HepG2 (cell line): ENCODE measurements around the gene PDE9A. TPM values are rescaled to one million over a fixed set of nuclear protein-coding genes. Genes with fewer than 3 reads are reported as not detected.

Experiments used
- ATAC-seq: fragments of 200-7000 bp; cut with Tn5 transposase; 3 replicates; pipeline ENCODE4 v1.9.1; 2020; ENCODE audit warnings: mild to moderate bottlenecking, moderate library complexity
- BruUV-seq: library from RNA; stranded (reverse); fragments of 400-500 nt; replicated peaks from 2 replicates; lab custom pipeline; 2021; lab: Mats Ljungman, UMichigan
- CTCF ChIA-PET: fragments of 300-600 bp; formaldehyde crosslinking; extraction: SDS; loops from one replicate; lab custom pipeline; 2021; ENCODE audit warnings: low total read pairs, inconsistent platforms, low intra/inter-chr PET ratio; lab: Yijun Ruan, JAX
- POLR2A ChIA-PET: fragments of 350-600 bp; sonication (Branson Sonifier 250); formaldehyde crosslinking; loops from one replicate; lab custom pipeline; 2020; ENCODE audit warnings: antibody characterized with exemption, inconsistent platforms; lab: Yijun Ruan, JAX
- DNase-seq: peaks from one replicate; pipeline ENCODE4 v3.0.0-alpha.2; 2015; ENCODE audit warnings: low spot score
- FAIRE-seq: peaks from 3 replicates; lab custom pipeline; 2011; peaks lifted over from hg19 to GRCh38; lab: Jason Lieb, UNC
- H2AFZ ChIP-seq: one replicate; pipeline ENCODE4 v1.6.1; 2011; ENCODE audit warnings: low read length, inconsistent platforms
- H3K27ac ChIP-seq: fragments of 300-600 bp; 3 replicates; pipeline ENCODE4 v1.8.0; 2011; ENCODE audit warnings: mixed run types, mild to moderate bottlenecking, mixed read lengths, low read length, inconsistent platforms; ENCODE audit not compliant: insufficient read depth; ENCODE audit errors: extremely low read length
- H3K27me3 ChIP-seq, 2 experiments: fragments of 200-600 bp in 1 of 2; 2 replicates in 1 of 2; 3 replicates in 1 of 2; pipeline versions ENCODE4 v1.6.0 to v1.8.0; 2011; ENCODE audit warnings: low read length in 2 of 2, mild to moderate bottlenecking in 2 of 2, moderate library complexity in 2 of 2, inconsistent platforms in 1 of 2; ENCODE audit not compliant: insufficient read depth in 2 of 2, control insufficient read depth in 1 of 2
- H3K36me3 ChIP-seq, 2 experiments: fragments of 200-600 bp in 1 of 2; replicated peaks in 1 of 2; 2 replicates in 1 of 2; 3 replicates in 1 of 2; pipeline versions ENCODE4 v1.5.1 to v1.8.0; 2011; ENCODE audit warnings: low read length in 2 of 2, inconsistent platforms in 1 of 2; ENCODE audit not compliant: insufficient read depth in 2 of 2, control insufficient read depth in 1 of 2
- H3K4me1 ChIP-seq: 2 replicates; pipeline ENCODE4 v1.5.1; 2012; ENCODE audit warnings: low read length, inconsistent platforms; ENCODE audit not compliant: insufficient read depth
- H3K4me2 ChIP-seq: 2 replicates; pipeline ENCODE4 v1.6.0; 2011; ENCODE audit warnings: low read depth, low read length, inconsistent platforms
- H3K4me3 ChIP-seq, 3 experiments: fragments of 200-600 bp in 1 of 3; sonication (generic), shearing (Covaris generic) in 1 of 3; replicated peaks in 1 of 3; 2 replicates each; pipeline ENCODE4 v1.5.1; 2011 to 2016; ENCODE audit warnings: low read length in 3 of 3, inconsistent platforms in 2 of 3, low read depth in 2 of 3, mild to moderate bottlenecking in 2 of 3, control low read depth in 1 of 3, mixed read lengths in 1 of 3; ENCODE audit not compliant: insufficient read depth in 1 of 3
- H3K79me2 ChIP-seq: one replicate; pipeline ENCODE4 v1.6.1; 2011; ENCODE audit warnings: low read length, inconsistent platforms; ENCODE audit not compliant: insufficient read depth
- H3K9ac ChIP-seq: 2 replicates; pipeline ENCODE4 v1.6.0; 2011; ENCODE audit warnings: mild to moderate bottlenecking, low read depth, low read length, inconsistent platforms; ENCODE audit not compliant: insufficient read depth
- H3K9me3 ChIP-seq: 2 replicates; pipeline ENCODE4 v1.5.1; 2012; ENCODE audit warnings: mild to moderate bottlenecking, low read length
- H4K20me1 ChIP-seq: 2 replicates; pipeline ENCODE4 v1.6.0; 2011; ENCODE audit warnings: inconsistent platforms, mild to moderate bottlenecking, low read length, moderate library complexity; ENCODE audit not compliant: insufficient read depth
- YEATS4 ChIP-seq: sonication (generic); formaldehyde crosslinking; IDR thresholded peaks from 2 replicates; pipeline ENCODE4 v1.4.0; 2020; ENCODE audit warnings: missing genetic modification reagents, borderline replicate concordance
- ZBTB38 ChIP-seq: sonication (generic); formaldehyde crosslinking; IDR thresholded peaks from 2 replicates; pipeline ENCODE4 v1.5.1; 2020; ENCODE audit warnings: mild to moderate bottlenecking, missing genetic modification reagents
- ZFP90 ChIP-seq: sonication (generic); formaldehyde crosslinking; IDR thresholded peaks from 2 replicates; pipeline ENCODE4 v1.8.0; 2022; ENCODE audit warnings: missing genetic modification reagents, mild to moderate bottlenecking, inconsistent platforms, borderline replicate concordance
- ZNF407 ChIP-seq: sonication (generic); formaldehyde crosslinking; IDR thresholded peaks from one replicate; pipeline ENCODE4 v1.5.1; 2020; ENCODE audit warnings: mild to moderate bottlenecking, missing genetic modification reagents; ENCODE audit errors: not compliant biosample characterization
- WGBS: methylation state at CpG from one replicate; pipeline ENCODE4 v1.1.6; 2017; ENCODE audit warnings: low lambda C conversion rate; 5-methylcytosine and 5-hydroxymethylcytosine counted together
- in situ Hi-C: cut with HindIII; loops from 2 replicates; pipeline ENCODE4 v1.10.0; 2017; ENCODE audit warnings: low pct_unique_long_range_greater_than_20kb; ENCODE audit not compliant: extremely low pct_ligation_motif_present
- intact Hi-C: fragments of 100-400 bp; cut with micrococcal nuclease; formaldehyde crosslinking; loops from one replicate; pipeline ENCODE4 v1.10.0; 2022; ENCODE audit not compliant: unreplicated experiment
- polyA plus RNA-seq, 8 experiments: library from polyadenylated mRNA; depleted of rRNA in 3 of 8; stranded (reverse) in 7 of 8; unstranded in 1 of 8; fragments of >200 nt; fragmentation: Illumina TruSeq in 4 of 8; extraction: Trizol in 4 of 8; gene quantifications; 2 replicates each; pipeline versions ENCODE4 v1.2.1 to v1.2.3, GENCODE V29; 2011 to 2016; ENCODE audit warnings: low read depth in 4 of 8, missing spikeins in 1 of 8, mixed read lengths in 1 of 8; ENCODE audit not compliant: insufficient read depth in 1 of 8
- total RNA-seq, 5 experiments: library from RNA; depleted of rRNA; stranded (reverse); fragments of >200 nt; fragmentation: Illumina TruSeq; extraction: Trizol; gene quantifications; 2 replicates each; pipeline ENCODE4 v1.2.3, GENCODE V29; 2016; ENCODE audit warnings: low read depth in 1 of 5

Gene PDE9A
- total and polyA plus RNA-seq, 2 of the 13 experiments (the other 11 are each of a cell fraction or from before 2014, with no cell fraction given): 4.6 to 19.7 TPM

- ATAC-seq (peak; percentile 38; the same call in 2 of the 3 replicates), FAIRE-seq (no peak)
- POLR2A ChIA-PET: interaction anchor here (1.6 kb wide), 1 partner anchor 70 kb away, joined by 5 read pairs; no protein-coding TSS in a partner anchor
- 0 out of 2 replicates have a peak, but pooled peaks have one; percentile 9 for TF ChIP-seq ZFP90
- TF ChIP-seq ZBTB38 (CRISPR knock-in tag): peak; percentile 28; the same call in 1 of the 2 replicates
- TF ChIP-seq ZNF407: no peak
- TF ChIP-seq YEATS4 (CRISPR knock-in tag): 0 out of 2 replicates have a peak, but pooled peaks have one; percentile 17
- TF ChIP-seq, all 625 proteins: peak for 3
- intact Hi-C loops: no loop called here
- Histone ChIP-seq H3K27ac (peak overlapping the region; percentile 37), H3K79me2 (no peaks in the 10 kb centered on the region), H3K27me3 (no peaks in the 10 kb centered on the region; a peak in 1 of 5 replicates), H3K9ac (peak overlapping the region; percentile 15; the same call in 1 of the 2 replicates), H3K4me1 (peaks cover 35% of the 10 kb centered on the region), H2AFZ (no peak overlapping the region), H3K36me3 (no peaks in the 10 kb centered on the region), H4K20me1 (no peaks in the 10 kb centered on the region), H3K4me2 (peak overlapping the region; percentile 68), H3K9me3 (no peaks in the 10 kb centered on the region), H3K4me3 (0 out of 6 replicates have a peak overlapping the region, but pooled peaks of 1 of the 3 experiments have one; percentile 29)
- CTCF ChIA-PET: no interaction called here
- 89% methylated on average over 13 of the region's 13 CpGs for WGBS
- in situ Hi-C loops: loop anchor here (10.0 kb wide), 1 partner anchor 103 kb away; no protein-coding TSS in a partner anchor
- BruUV-seq: no TSS peak
- no peak for DNase-seq
These were observed 154.7 kb downstream of the PDE9A start for GRCh38 chr21:42807938-42808613.
